OCI-LY7 (cell line): Measurements from ENCODE around the gene MICAL3.

Experiments
- EZH2phosphoT487 ChIP-seq: fragments of 200-600 bp; sonication (generic); IDR thresholded peaks from 2 replicates; pipeline ENCODE4 v1.6.1; 2018; ENCODE audit warnings: low read depth, borderline replicate concordance, mild to moderate bottlenecking, mixed run types, antibody characterized with exemption, low read length, moderate library complexity, mixed read lengths
- TF ChIP-seq, protein P1 (sequence below): fragments of 200-600 bp; sonication (generic); conservative IDR thresholded peaks from 2 replicates; pipeline ENCODE4 v1.5.1; 2014; ENCODE audit warnings: mild to moderate bottlenecking, antibody characterized with exemption, low read length, moderate library complexity, mixed read lengths

DNA sequence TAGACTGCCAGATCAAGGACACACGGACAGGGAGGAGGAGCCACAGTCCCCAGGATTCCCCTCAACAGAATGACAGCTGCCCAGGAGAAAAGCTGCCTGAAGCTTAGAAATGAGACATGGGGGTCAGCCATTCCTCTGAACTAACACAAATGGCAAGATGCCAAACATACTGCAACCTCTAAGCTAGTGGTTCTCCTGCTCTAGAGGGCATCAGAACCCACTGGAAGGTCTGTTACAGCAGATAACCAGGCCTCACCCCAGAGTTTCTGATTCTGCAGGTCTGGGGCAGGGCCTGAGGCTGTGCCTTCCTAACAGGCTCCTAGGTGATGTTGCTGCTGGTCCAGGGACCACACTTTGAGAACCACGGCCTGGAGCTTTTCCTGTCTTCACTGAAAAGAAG lies 221.5 kb downstream of the MICAL3 start:
- TF ChIP-seq, protein P1, sequence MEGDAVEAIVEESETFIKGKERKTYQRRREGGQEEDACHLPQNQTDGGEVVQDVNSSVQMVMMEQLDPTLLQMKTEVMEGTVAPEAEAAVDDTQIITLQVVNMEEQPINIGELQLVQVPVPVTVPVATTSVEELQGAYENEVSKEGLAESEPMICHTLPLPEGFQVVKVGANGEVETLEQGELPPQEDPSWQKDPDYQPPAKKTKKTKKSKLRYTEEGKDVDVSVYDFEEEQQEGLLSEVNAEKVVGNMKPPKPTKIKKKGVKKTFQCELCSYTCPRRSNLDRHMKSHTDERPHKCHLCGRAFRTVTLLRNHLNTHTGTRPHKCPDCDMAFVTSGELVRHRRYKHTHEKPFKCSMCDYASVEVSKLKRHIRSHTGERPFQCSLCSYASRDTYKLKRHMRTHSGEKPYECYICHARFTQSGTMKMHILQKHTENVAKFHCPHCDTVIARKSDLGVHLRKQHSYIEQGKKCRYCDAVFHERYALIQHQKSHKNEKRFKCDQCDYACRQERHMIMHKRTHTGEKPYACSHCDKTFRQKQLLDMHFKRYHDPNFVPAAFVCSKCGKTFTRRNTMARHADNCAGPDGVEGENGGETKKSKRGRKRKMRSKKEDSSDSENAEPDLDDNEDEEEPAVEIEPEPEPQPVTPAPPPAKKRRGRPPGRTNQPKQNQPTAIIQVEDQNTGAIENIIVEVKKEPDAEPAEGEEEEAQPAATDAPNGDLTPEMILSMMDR, result no peak
- TF ChIP-seq EZH2phosphoT487, result no peak
